Immature natural killer cell (primary cell): ENCODE measurements around the gene SPHKAP. TPM values are rescaled to one million over a fixed set of nuclear protein-coding genes. Genes with fewer than 3 reads are reported as not detected.

ENCODE experiments used
- DNase-seq, 3 donors: peaks; one replicate each; pipeline ENCODE4 v3.0.0; 2022; ENCODE audit warnings: mixed read lengths in 1 of 3
- H3K27ac Mint-ChIP-seq, 6 donors: one replicate each; pipeline ENCODE4 v1.8.0; 2020; ENCODE audit warnings: mixed read lengths in 6 of 6, mild to moderate bottlenecking in 5 of 6, inconsistent platforms in 4 of 6, moderate library complexity in 3 of 6
- H3K27me3 Mint-ChIP-seq, 3 donors: one replicate each; pipeline ENCODE4 v1.8.0; 2020 to 2021; ENCODE audit warnings: low read depth in 3 of 3, mild to moderate bottlenecking in 3 of 3, mixed read lengths in 3 of 3, moderate library complexity in 3 of 3, inconsistent platforms in 1 of 3
- H3K36me3 Mint-ChIP-seq, 3 donors: one replicate each; pipeline ENCODE4 v1.8.0; 2020; ENCODE audit warnings: mixed read lengths in 3 of 3, inconsistent platforms in 2 of 3, mild to moderate bottlenecking in 2 of 3
- H3K4me1 Mint-ChIP-seq, 2 donors: one replicate each; pipeline ENCODE4 v1.8.0; 2020; ENCODE audit warnings: inconsistent platforms in 2 of 2, mild to moderate bottlenecking in 2 of 2, mixed read lengths in 2 of 2, moderate library complexity in 1 of 2
- H3K4me3 Mint-ChIP-seq, 5 donors: one replicate each; pipeline ENCODE4 v1.8.0; 2020; ENCODE audit warnings: mild to moderate bottlenecking in 5 of 5, mixed read lengths in 5 of 5, inconsistent platforms in 3 of 5, moderate library complexity in 3 of 5
- H3K9me3 Mint-ChIP-seq, 6 donors: one replicate each; pipeline ENCODE4 v1.8.0; 2020; ENCODE audit warnings: mild to moderate bottlenecking in 6 of 6, mixed read lengths in 6 of 6, inconsistent platforms in 4 of 6, moderate library complexity in 3 of 6
- polyA plus RNA-seq, 3 donors: library from polyadenylated mRNA; unstranded; fragments of 300-500 nt; fragmentation: Illumina TruSeq; gene quantifications; one replicate each; pipeline ENCODE4 v1.2.3, GENCODE V29; 2021

Gene SPHKAP
- polyA plus RNA-seq, 3 donors from 2014 or later = not detected

- DNase-seq = no peak
- Mint-ChIP-seq H3K27me3 (no peaks in the 10 kb centered on the region), H3K9me3 (peaks cover 1 to 17% (median 6%) of the 10 kb centered on the region in 6 donors), H3K36me3 (no peaks in the 10 kb centered on the region), H3K4me3 (no peak overlapping the region), H3K27ac (no peak overlapping the region), H3K4me1 (no peaks in the 10 kb centered on the region)
Observed at GRCh38 chr2:228040995-228041394, 140.5 kb downstream of the SPHKAP start.

GRCh38 chr2:228039752-228040534, 141.5 kb downstream of the SPHKAP start:
- DNase-seq = no peak
- Mint-ChIP-seq H3K9me3 (peaks cover 1 to 12% (median 4%) of the 10 kb centered on the region in 6 donors), H3K27me3 (no peaks in the 10 kb centered on the region)

GRCh38 chr2:228038967-228039366, 142.5 kb downstream of the SPHKAP start:
- H3K4me3 Mint-ChIP-seq = no peak overlapping the region
- DNase-seq = no peak
- H3K27ac Mint-ChIP-seq = no peak overlapping the region
- no peaks in the 10 kb centered on the region for H3K27me3 Mint-ChIP-seq
- no peaks in the 10 kb centered on the region for H3K4me1 Mint-ChIP-seq
- H3K36me3 Mint-ChIP-seq = no peaks in the 10 kb centered on the region
- peaks cover 0 to 10% (median 3%) of the 10 kb centered on the region in 6 donors for H3K9me3 Mint-ChIP-seq

More at GRCh38 chr2:228039752-228040534, 141.5 kb downstream of the SPHKAP start:
- H3K27ac Mint-ChIP-seq = no peak overlapping the region
- no peaks in the 10 kb centered on the region for H3K4me1 Mint-ChIP-seq
- H3K36me3 Mint-ChIP-seq = no peaks in the 10 kb centered on the region
- no peak overlapping the region for H3K4me3 Mint-ChIP-seq

- Mint-ChIP-seq H3K27me3 (no peaks in the 10 kb centered on the region), H3K4me3 (no peak overlapping the region), H3K9me3 (peaks cover 0 to 18% (median 8%) of the 10 kb centered on the region in 6 donors), H3K27ac (no peak overlapping the region), H3K36me3 (no peaks in the 10 kb centered on the region), H3K4me1 (no peaks in the 10 kb centered on the region)
- no peak for DNase-seq
Observed at GRCh38 chr2:228037915-228038314, 143.6 kb downstream of the SPHKAP start.

GRCh38 chr2:228023619-228024018, 157.9 kb downstream of the SPHKAP start:
- Mint-ChIP-seq H3K4me1 (no peaks in the 10 kb centered on the region), H3K27ac (no peak overlapping the region), H3K36me3 (peaks cover 0 to 3% (median 0%) of the 10 kb centered on the region in 3 donors), H3K27me3 (peaks cover 0 to 2% (median 0%) of the 10 kb centered on the region in 3 donors), H3K4me3 (no peak overlapping the region), H3K9me3 (peaks cover 8 to 43% (median 19%) of the 10 kb centered on the region in 6 donors)
- DNase-seq = no peak

- Mint-ChIP-seq H3K27me3 (no peaks in the 10 kb centered on the region), H3K4me1 (no peaks in the 10 kb centered on the region), H3K9me3 (peaks cover 3 to 35% (median 16%) of the 10 kb centered on the region in 6 donors), H3K27ac (no peak overlapping the region), H3K4me3 (no peak overlapping the region), H3K36me3 (peaks cover 0 to 3% (median 0%) of the 10 kb centered on the region in 3 donors)
- DNase-seq = no peak
Observed at GRCh38 chr2:228018311-228018710, 163.2 kb downstream of the SPHKAP start.

GRCh38 chr2:228017784-228018183, 163.7 kb downstream of the SPHKAP start:
- no peak for DNase-seq
- Mint-ChIP-seq H3K36me3 (peaks cover 0 to 3% (median 0%) of the 10 kb centered on the region in 3 donors), H3K4me1 (no peaks in the 10 kb centered on the region), H3K27me3 (no peaks in the 10 kb centered on the region), H3K4me3 (no peak overlapping the region), H3K27ac (no peak overlapping the region), H3K9me3 (peaks cover 3 to 35% (median 16%) of the 10 kb centered on the region in 6 donors)

GRCh38 chr2:228016402-228016801, 165.1 kb downstream of the SPHKAP start:
- DNase-seq = no peak
- Mint-ChIP-seq H3K4me3 (no peak overlapping the region), H3K27me3 (no peaks in the 10 kb centered on the region), H3K9me3 (peaks cover 5 to 36% (median 15%) of the 10 kb centered on the region in 6 donors), H3K4me1 (no peaks in the 10 kb centered on the region), H3K36me3 (peaks cover 0 to 3% (median 0%) of the 10 kb centered on the region in 3 donors), H3K27ac (no peak overlapping the region)

- Mint-ChIP-seq H3K4me1 (no peaks in the 10 kb centered on the region), H3K9me3 (peaks cover 5 to 34% (median 14%) of the 10 kb centered on the region in 6 donors), H3K4me3 (no peak overlapping the region), H3K36me3 (peaks cover 0 to 3% (median 0%) of the 10 kb centered on the region in 3 donors), H3K27me3 (no peaks in the 10 kb centered on the region), H3K27ac (no peak overlapping the region)
- no peak for DNase-seq
Observed at GRCh38 chr2:228015741-228016140, 165.7 kb downstream of the SPHKAP start.

GRCh38 chr2:227996366-227996765, 185.1 kb downstream of the SPHKAP start:
- peaks cover 0 to 1% (median 1%) of the 10 kb centered on the region in 3 donors for H3K27me3 Mint-ChIP-seq
- no peaks in the 10 kb centered on the region for H3K36me3 Mint-ChIP-seq
- no peak for DNase-seq
- no peak overlapping the region for H3K4me3 Mint-ChIP-seq
- no peak overlapping the region for H3K27ac Mint-ChIP-seq
- no peaks in the 10 kb centered on the region for H3K4me1 Mint-ChIP-seq
- peaks cover 0 to 15% (median 4%) of the 10 kb centered on the region in 6 donors for H3K9me3 Mint-ChIP-seq

GRCh38 chr2:227990937-227991336, 190.6 kb downstream of the SPHKAP start:
- Mint-ChIP-seq H3K4me3 (no peak overlapping the region), H3K27ac (no peak overlapping the region), H3K9me3 (peaks cover 0 to 15% (median 3%) of the 10 kb centered on the region in 6 donors), H3K4me1 (no peaks in the 10 kb centered on the region), H3K36me3 (no peaks in the 10 kb centered on the region), H3K27me3 (peaks cover 0 to 1% (median 0%) of the 10 kb centered on the region in 3 donors)
- DNase-seq = no peak

GRCh38 chr2:227973241-227973640, 208.2 kb downstream of the SPHKAP start:
- DNase-seq = no peak
- Mint-ChIP-seq H3K4me1 (no peaks in the 10 kb centered on the region), H3K27ac (no peak overlapping the region), H3K27me3 (no peaks in the 10 kb centered on the region), H3K36me3 (no peaks in the 10 kb centered on the region), H3K4me3 (no peak overlapping the region), H3K9me3 (peaks cover 4 to 22% (median 7%) of the 10 kb centered on the region in 6 donors)

- Mint-ChIP-seq H3K27ac (no peak overlapping the region), H3K27me3 (no peaks in the 10 kb centered on the region)
Observed at GRCh38 chr2:227971619-227972230, 209.8 kb downstream of the SPHKAP start.

GRCh38 chr2:227960317-227960716, 221.2 kb downstream of the SPHKAP start:
- H3K4me3 Mint-ChIP-seq = no peak overlapping the region
- no peaks in the 10 kb centered on the region for H3K36me3 Mint-ChIP-seq
- DNase-seq = no peak

More at GRCh38 chr2:227971619-227972230, 209.8 kb downstream of the SPHKAP start:
- no peak for DNase-seq
- Mint-ChIP-seq H3K4me1 (no peaks in the 10 kb centered on the region), H3K9me3 (peaks cover 2 to 17% (median 7%) of the 10 kb centered on the region in 6 donors), H3K4me3 (no peak overlapping the region), H3K36me3 (no peaks in the 10 kb centered on the region)

More at GRCh38 chr2:227960317-227960716, 221.2 kb downstream of the SPHKAP start:
- Mint-ChIP-seq H3K27ac (no peak overlapping the region), H3K27me3 (no peaks in the 10 kb centered on the region), H3K4me1 (no peaks in the 10 kb centered on the region), H3K9me3 (peaks cover 0 to 6% (median 3%) of the 10 kb centered on the region in 6 donors)
